Measurements from ENCODE around the gene TBC1D22A.

The TBC1D22A gene

GRCh38 chr22:47126344-47126811 is 363.9 kb downstream of the TBC1D22A start:
- Histone ChIP-seq H3K27me3 (replicated peaks; ENCODE audit: insufficient read depth, low read length) (no peaks in the 10 kb centered on the region), H3K4me3 (ENCODE audit: low read length) (no peak overlapping the region), H3F3A (ENCODE audit: insufficient read depth, low read length) (no peaks in the 10 kb centered on the region), H3K9me2 (replicated peaks; ENCODE audit: insufficient read depth, low read length) (no peaks in the 10 kb centered on the region), H3K4me2 (ENCODE audit: low read depth, low read length) (no peak overlapping the region), H3K4me1 (ENCODE audit: low read length) (no peaks in the 10 kb centered on the region), H3K9ac (ENCODE audit: low read length) (no peak overlapping the region), H3K79me2 (ENCODE audit: low read length) (no peaks in the 10 kb centered on the region), H3K9me3 (replicated peaks; ENCODE audit: insufficient read depth, low read length) (no peaks in the 10 kb centered on the region), H4K20me1 (ENCODE audit: insufficient read depth, low read length) (no peaks in the 10 kb centered on the region), H3K27ac (ENCODE audit: low read length) (no peak overlapping the region), H3K36me3 (replicated peaks; ENCODE audit: insufficient read depth, low read length) (no peaks in the 10 kb centered on the region), H2AFZ (ENCODE audit: low read length) (no peak overlapping the region)
- no peak for DNase-seq
- TF ChIP-seq CTCF (IDR thresholded peaks at IDR 0.05; ENCODE audit: low read length): no peak

GRCh38 chr22:47127441-47127871 is 365.0 kb downstream of the TBC1D22A start:
- Histone ChIP-seq H3K9me3 (replicated peaks; ENCODE audit: insufficient read depth, low read length) (no peaks in the 10 kb centered on the region), H3K27me3 (replicated peaks; ENCODE audit: insufficient read depth, low read length) (no peaks in the 10 kb centered on the region), H3K27ac (ENCODE audit: low read length) (no peak overlapping the region), H3K9ac (ENCODE audit: low read length) (no peak overlapping the region), H3F3A (ENCODE audit: insufficient read depth, low read length) (no peaks in the 10 kb centered on the region), H3K9me2 (replicated peaks; ENCODE audit: insufficient read depth, low read length) (no peaks in the 10 kb centered on the region), H3K79me2 (ENCODE audit: low read length) (no peaks in the 10 kb centered on the region), H3K36me3 (replicated peaks; ENCODE audit: insufficient read depth, low read length) (no peaks in the 10 kb centered on the region), H3K4me1 (ENCODE audit: low read length) (no peaks in the 10 kb centered on the region), H4K20me1 (ENCODE audit: insufficient read depth, low read length) (no peaks in the 10 kb centered on the region), H2AFZ (ENCODE audit: low read length) (no peak overlapping the region), H3K4me2 (ENCODE audit: low read depth, low read length) (no peak overlapping the region), H3K4me3 (ENCODE audit: low read length) (no peak overlapping the region)
- TF ChIP-seq EZH2phosphoT487 (IDR thresholded peaks at IDR 0.05; ENCODE audit: low read length): no peak
- no peak for DNase-seq

- Histone ChIP-seq H3K9ac (ENCODE audit: low read length) (no peak overlapping the region), H3K9me3 (replicated peaks; ENCODE audit: insufficient read depth, low read length) (no peaks in the 10 kb centered on the region), H3K9me2 (replicated peaks; ENCODE audit: insufficient read depth, low read length) (no peaks in the 10 kb centered on the region), H3K4me1 (ENCODE audit: low read length) (no peaks in the 10 kb centered on the region), H3K79me2 (ENCODE audit: low read length) (no peaks in the 10 kb centered on the region), H3K4me2 (ENCODE audit: low read depth, low read length) (no peak overlapping the region), H3F3A (ENCODE audit: insufficient read depth, low read length) (no peaks in the 10 kb centered on the region), H3K27me3 (replicated peaks; ENCODE audit: insufficient read depth, low read length) (no peaks in the 10 kb centered on the region), H4K20me1 (ENCODE audit: insufficient read depth, low read length) (no peaks in the 10 kb centered on the region), H3K36me3 (replicated peaks; ENCODE audit: insufficient read depth, low read length) (no peaks in the 10 kb centered on the region), H3K4me3 (ENCODE audit: low read length) (no peak overlapping the region), H2AFZ (ENCODE audit: low read length) (no peak overlapping the region), H3K27ac (ENCODE audit: low read length) (no peak overlapping the region)
- no peak for DNase-seq
- TF ChIP-seq EZH2phosphoT487 (IDR thresholded peaks at IDR 0.05; ENCODE audit: low read length) (no peak), CTCF (IDR thresholded peaks at IDR 0.05; ENCODE audit: low read length) (no peak), EZH2 (optimal IDR thresholded peaks at IDR 0.05; ENCODE audit: low read depth, low read length) (no peak)
Measured at GRCh38 chr22:47128216-47128615, 365.8 kb downstream of the TBC1D22A start.

- Histone ChIP-seq H3K27ac (ENCODE audit: low read length) (no peak overlapping the region), H3K4me2 (ENCODE audit: low read depth, low read length) (no peak overlapping the region), H3F3A (ENCODE audit: insufficient read depth, low read length) (no peaks in the 10 kb centered on the region), H2AFZ (ENCODE audit: low read length) (no peak overlapping the region), H4K20me1 (ENCODE audit: insufficient read depth, low read length) (no peaks in the 10 kb centered on the region), H3K36me3 (replicated peaks; ENCODE audit: insufficient read depth, low read length) (no peaks in the 10 kb centered on the region), H3K79me2 (ENCODE audit: low read length) (no peaks in the 10 kb centered on the region), H3K4me3 (ENCODE audit: low read length) (no peak overlapping the region), H3K9me2 (replicated peaks; ENCODE audit: insufficient read depth, low read length) (no peaks in the 10 kb centered on the region), H3K9ac (ENCODE audit: low read length) (no peak overlapping the region), H3K9me3 (replicated peaks; ENCODE audit: insufficient read depth, low read length) (no peaks in the 10 kb centered on the region), H3K4me1 (ENCODE audit: low read length) (no peaks in the 10 kb centered on the region), H3K27me3 (replicated peaks; ENCODE audit: insufficient read depth, low read length) (no peaks in the 10 kb centered on the region)
- TF ChIP-seq EZH2phosphoT487 (IDR thresholded peaks at IDR 0.05; ENCODE audit: low read length) (no peak), EZH2 (optimal IDR thresholded peaks at IDR 0.05; ENCODE audit: low read depth, low read length) (no peak), CTCF (IDR thresholded peaks at IDR 0.05; ENCODE audit: low read length) (no peak)
- no peak for DNase-seq
Measured at GRCh38 chr22:47128622-47129215, 366.3 kb downstream of the TBC1D22A start.
